ENCODE results near the gene IZUMO1.

Gene IZUMO1

DNA sequence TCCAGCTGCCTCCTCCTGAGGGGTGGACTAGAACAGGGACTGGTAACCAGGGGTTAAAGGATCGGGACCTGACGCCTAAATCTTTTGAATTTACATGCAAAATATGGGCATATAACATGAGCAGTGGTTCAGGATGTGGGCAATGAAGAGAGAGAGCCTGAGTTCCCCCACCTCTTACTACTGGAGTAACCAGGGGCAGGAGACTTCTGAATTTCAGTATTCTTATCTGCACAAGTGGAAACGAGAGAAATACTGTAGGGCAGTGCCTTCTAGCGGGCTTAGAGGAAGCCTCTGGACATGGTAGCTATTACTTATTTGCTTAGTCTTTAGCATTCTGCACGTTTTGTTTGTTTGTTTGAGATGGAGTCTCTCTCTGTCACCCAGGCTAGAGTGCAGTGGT lies 37.8 kb upstream of the IZUMO1 start:
- Mint-ChIP-seq H3K4me1 (peaks cover 11% of the 10 kb centered on the region), H3K36me3 (ENCODE audit: low read depth) (no peaks in the 10 kb centered on the region), H3K27ac (no peak overlapping the region), H3K4me3 (no peak overlapping the region), H3K27me3 (ENCODE audit: low read depth) (peaks cover 4% of the 10 kb centered on the region), H3K9me3 (no peaks in the 10 kb centered on the region)
- TF ChIP-seq, protein P1, sequence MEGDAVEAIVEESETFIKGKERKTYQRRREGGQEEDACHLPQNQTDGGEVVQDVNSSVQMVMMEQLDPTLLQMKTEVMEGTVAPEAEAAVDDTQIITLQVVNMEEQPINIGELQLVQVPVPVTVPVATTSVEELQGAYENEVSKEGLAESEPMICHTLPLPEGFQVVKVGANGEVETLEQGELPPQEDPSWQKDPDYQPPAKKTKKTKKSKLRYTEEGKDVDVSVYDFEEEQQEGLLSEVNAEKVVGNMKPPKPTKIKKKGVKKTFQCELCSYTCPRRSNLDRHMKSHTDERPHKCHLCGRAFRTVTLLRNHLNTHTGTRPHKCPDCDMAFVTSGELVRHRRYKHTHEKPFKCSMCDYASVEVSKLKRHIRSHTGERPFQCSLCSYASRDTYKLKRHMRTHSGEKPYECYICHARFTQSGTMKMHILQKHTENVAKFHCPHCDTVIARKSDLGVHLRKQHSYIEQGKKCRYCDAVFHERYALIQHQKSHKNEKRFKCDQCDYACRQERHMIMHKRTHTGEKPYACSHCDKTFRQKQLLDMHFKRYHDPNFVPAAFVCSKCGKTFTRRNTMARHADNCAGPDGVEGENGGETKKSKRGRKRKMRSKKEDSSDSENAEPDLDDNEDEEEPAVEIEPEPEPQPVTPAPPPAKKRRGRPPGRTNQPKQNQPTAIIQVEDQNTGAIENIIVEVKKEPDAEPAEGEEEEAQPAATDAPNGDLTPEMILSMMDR (IDR thresholded peaks at IDR 0.05; ENCODE audit: unreplicated experiment in 3 of 3) = no peak

DNA sequence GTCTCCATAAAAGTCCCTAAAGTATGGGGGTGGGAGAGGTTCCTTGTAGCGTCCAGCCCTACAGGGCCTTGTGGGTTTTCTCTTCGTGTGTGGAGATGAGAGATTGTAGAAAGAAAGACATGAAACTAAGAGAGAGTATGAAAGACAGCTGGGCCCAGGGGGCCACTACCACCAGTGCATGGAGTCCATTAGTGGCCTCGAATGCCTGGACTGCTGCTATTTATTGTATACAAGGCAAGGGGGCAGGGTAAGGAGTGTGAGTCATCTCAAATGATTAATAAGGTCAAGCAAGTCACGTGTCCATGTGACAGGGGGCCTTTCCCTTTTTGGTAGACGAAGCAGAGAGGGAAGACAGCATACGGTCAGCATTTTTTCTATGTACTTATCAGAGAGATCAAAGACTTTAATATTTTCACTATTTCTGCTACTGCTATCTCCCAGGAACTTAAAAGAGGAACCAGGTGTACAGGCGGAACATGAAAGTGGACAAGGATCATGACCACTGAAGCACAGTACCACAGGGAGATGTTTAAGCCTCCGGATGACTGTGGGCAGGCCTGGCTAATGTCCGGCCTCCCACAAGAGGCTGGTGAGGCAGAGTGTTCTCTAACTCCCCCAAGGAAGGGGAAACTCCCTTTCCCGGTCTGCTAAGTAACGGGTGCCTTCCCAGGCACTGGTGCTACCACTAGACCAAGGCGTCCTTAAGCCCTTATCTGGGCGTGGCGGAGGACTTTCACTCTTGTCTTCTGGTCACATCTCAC lies 34.1 kb upstream of the IZUMO1 start:
- Mint-ChIP-seq H3K4me3 (no peak overlapping the region), H3K9me3 (no peaks in the 10 kb centered on the region), H3K27me3 (ENCODE audit: low read depth) (no peaks in the 10 kb centered on the region), H3K4me1 (peaks cover 11% of the 10 kb centered on the region), H3K36me3 (ENCODE audit: low read depth) (no peaks in the 10 kb centered on the region), H3K27ac (peak overlapping the region in 2 of 3 experiments; percentile 6 to 56)
- TF ChIP-seq, protein P1 (IDR thresholded peaks at IDR 0.05; ENCODE audit: unreplicated experiment in 3 of 3) = no peak

DNA sequence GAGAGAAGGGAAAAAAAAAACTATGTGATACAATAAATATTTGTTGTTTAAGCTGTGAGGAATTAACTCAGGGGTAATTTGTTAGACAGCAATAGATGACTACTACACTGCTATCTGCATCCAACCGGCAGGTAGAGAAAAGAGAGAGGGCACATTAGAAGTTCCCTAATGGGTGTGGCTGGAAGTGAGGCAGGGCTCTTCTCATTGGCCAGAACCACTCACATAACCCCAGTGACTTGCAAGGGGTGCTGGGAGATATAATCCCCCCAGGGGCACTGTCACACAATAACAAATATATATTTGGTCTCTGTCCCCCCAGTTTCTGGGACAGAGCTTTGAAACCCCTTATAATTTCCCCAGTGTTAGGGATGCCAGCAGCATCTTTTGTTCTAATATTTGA lies 32.9 kb upstream of the IZUMO1 start:
- Mint-ChIP-seq H3K4me1 (peaks cover 11% of the 10 kb centered on the region), H3K4me3 (no peak overlapping the region), H3K27ac (no peak overlapping the region), H3K36me3 (ENCODE audit: low read depth) (no peaks in the 10 kb centered on the region), H3K9me3 (no peaks in the 10 kb centered on the region), H3K27me3 (ENCODE audit: low read depth) (no peaks in the 10 kb centered on the region)
- TF ChIP-seq, protein P1 (IDR thresholded peaks at IDR 0.05; ENCODE audit: unreplicated experiment in 3 of 3) = no peak

DNA sequence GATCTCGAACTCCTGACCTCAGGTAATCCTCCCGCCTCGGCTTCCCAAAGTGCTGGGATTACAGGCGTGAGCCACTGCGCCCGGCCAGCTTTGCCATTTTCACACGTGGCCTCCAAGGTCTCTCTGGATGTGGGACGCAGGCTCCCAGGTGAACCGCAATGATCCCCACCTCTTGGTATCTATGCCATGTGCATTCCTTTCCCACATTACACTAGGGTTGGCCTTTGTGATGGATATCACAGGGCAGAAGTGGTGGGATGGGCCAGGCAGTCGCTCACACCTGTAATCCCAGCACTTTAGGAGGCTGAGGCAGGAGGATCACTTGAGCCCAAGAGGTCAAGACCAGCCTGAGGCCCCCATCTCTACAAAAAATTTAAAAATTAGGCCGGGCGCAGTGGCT lies 31.0 kb upstream of the IZUMO1 start:
- H3K9me3 Mint-ChIP-seq = no peaks in the 10 kb centered on the region
- no peaks in the 10 kb centered on the region for H3K36me3 Mint-ChIP-seq (ENCODE audit: low read depth)
- no peak overlapping the region for H3K27ac Mint-ChIP-seq
- TF ChIP-seq, protein P1 (IDR thresholded peaks at IDR 0.05; ENCODE audit: unreplicated experiment in 3 of 3) = no peak
- H3K27me3 Mint-ChIP-seq (ENCODE audit: low read depth) = no peaks in the 10 kb centered on the region
- no peak overlapping the region for H3K4me3 Mint-ChIP-seq
- H3K4me1 Mint-ChIP-seq = peaks cover 12% of the 10 kb centered on the region

DNA sequence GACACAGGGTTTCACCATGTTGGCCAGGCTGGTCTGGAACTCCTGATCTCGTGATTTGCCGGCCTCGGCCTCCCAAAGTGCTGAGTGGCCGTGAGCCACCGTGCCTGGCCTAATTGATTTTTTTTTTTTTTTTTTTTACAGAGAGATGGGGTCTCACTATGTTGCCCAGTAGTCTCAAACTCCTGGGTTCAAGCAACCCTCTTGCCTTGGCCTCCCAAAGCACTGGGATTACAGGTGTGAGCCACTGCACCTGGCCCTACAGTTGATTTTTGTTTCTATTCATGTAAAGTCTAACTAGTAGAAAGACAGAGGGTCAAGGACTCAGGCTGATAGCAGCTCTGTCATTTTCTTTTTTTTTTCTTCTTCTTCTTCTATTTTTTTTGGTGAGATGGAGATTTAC lies 30.4 kb upstream of the IZUMO1 start:
- Mint-ChIP-seq H3K4me3 (no peak overlapping the region), H3K27ac (no peak overlapping the region), H3K27me3 (ENCODE audit: low read depth) (no peaks in the 10 kb centered on the region), H3K36me3 (ENCODE audit: low read depth) (no peaks in the 10 kb centered on the region), H3K9me3 (no peaks in the 10 kb centered on the region), H3K4me1 (peaks cover 11% of the 10 kb centered on the region)
- TF ChIP-seq, protein P1 (IDR thresholded peaks at IDR 0.05; ENCODE audit: unreplicated experiment in 3 of 3) = no peak

DNA sequence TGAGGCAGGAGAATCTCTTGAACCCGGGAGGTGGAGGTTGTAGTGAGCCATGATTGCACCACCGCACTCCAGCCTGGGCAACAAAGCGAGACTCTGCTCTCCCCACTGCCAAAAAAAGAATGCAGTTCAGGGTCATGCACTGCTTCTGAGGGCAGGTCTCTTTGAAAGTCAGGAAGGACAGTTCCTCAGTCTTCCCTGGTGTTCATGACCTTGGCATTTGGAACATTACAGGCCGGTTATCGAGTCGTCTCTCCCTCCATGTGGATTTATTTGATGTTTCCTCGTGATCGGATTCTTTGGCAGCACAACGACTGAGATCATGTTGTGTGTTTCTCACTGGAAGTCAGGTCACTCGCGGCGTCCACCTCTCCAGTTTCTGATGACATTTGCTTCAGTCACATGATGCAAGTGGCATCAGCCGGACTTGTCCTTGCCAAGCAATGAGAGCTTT lies 25.8 kb upstream of the IZUMO1 start:
- TF ChIP-seq, protein P1 (IDR thresholded peaks at IDR 0.05; ENCODE audit: unreplicated experiment in 3 of 3) = no peak
- peaks cover 9% of the 10 kb centered on the region for H3K4me1 Mint-ChIP-seq
- no peak overlapping the region for H3K4me3 Mint-ChIP-seq
- H3K9me3 Mint-ChIP-seq = no peaks in the 10 kb centered on the region
- H3K27me3 Mint-ChIP-seq (ENCODE audit: low read depth) = no peaks in the 10 kb centered on the region
- H3K27ac Mint-ChIP-seq = no peak overlapping the region
- H3K36me3 Mint-ChIP-seq (ENCODE audit: low read depth) = no peaks in the 10 kb centered on the region
